IPS-20b (cell line): ENCODE results near the gene PEPD.

Source experiments
- H3K27ac ChIP-seq: one replicate; pipeline ENCODE4 v1.5.1; 2013; ENCODE audit warnings: low read length
- H3K27me3 ChIP-seq: 2 replicates; pipeline ENCODE4 v1.6.1; 2013; ENCODE audit warnings: mild to moderate bottlenecking, low read length, inconsistent platforms; ENCODE audit not compliant: insufficient read depth
- H3K36me3 ChIP-seq: 2 replicates; pipeline ENCODE4 v1.6.1; 2013; ENCODE audit warnings: low read depth, mild to moderate bottlenecking, inconsistent platforms, low read length, moderate library complexity; ENCODE audit not compliant: insufficient read depth
- H3K4me1 ChIP-seq: 2 replicates; pipeline ENCODE4 v1.6.1; 2013; ENCODE audit warnings: mild to moderate bottlenecking, control low read depth, inconsistent platforms, low read length, moderate library complexity; ENCODE audit not compliant: insufficient read depth
- H3K4me3 ChIP-seq: 2 replicates; pipeline ENCODE4 v1.5.1; 2013; ENCODE audit warnings: mild to moderate bottlenecking, low read length, inconsistent platforms
- H3K9ac ChIP-seq: 2 replicates; pipeline ENCODE4 v1.6.1; 2013; ENCODE audit warnings: low read depth, mild to moderate bottlenecking, inconsistent platforms, low read length, moderate library complexity
- H3K9me3 ChIP-seq: 2 replicates; pipeline ENCODE4 v1.6.1; 2013; ENCODE audit warnings: mild to moderate bottlenecking, low read depth, low read length, inconsistent platforms; ENCODE audit not compliant: insufficient read depth

Gene PEPD

GRCh38 chr19:33503030-33503429, 18.6 kb downstream of the PEPD start:
- Histone ChIP-seq H3K4me3 (no peak overlapping the region), H3K27me3 (no peaks in the 10 kb centered on the region), H3K4me1 (no peaks in the 10 kb centered on the region), H3K9me3 (no peaks in the 10 kb centered on the region), H3K27ac (no peak overlapping the region), H3K36me3 (peaks cover 21% of the 10 kb centered on the region; the same call in 1 of the 2 replicates), H3K9ac (no peak overlapping the region)

- Histone ChIP-seq H3K9ac (no peak overlapping the region), H3K27ac (no peak overlapping the region), H3K4me1 (no peaks in the 10 kb centered on the region), H3K36me3 (peaks cover 21% of the 10 kb centered on the region; the same call in 1 of the 2 replicates), H3K9me3 (no peaks in the 10 kb centered on the region), H3K27me3 (no peaks in the 10 kb centered on the region), H3K4me3 (no peak overlapping the region)
Measured at GRCh38 chr19:33502521-33502920, 19.1 kb downstream of the PEPD start.

DNA sequence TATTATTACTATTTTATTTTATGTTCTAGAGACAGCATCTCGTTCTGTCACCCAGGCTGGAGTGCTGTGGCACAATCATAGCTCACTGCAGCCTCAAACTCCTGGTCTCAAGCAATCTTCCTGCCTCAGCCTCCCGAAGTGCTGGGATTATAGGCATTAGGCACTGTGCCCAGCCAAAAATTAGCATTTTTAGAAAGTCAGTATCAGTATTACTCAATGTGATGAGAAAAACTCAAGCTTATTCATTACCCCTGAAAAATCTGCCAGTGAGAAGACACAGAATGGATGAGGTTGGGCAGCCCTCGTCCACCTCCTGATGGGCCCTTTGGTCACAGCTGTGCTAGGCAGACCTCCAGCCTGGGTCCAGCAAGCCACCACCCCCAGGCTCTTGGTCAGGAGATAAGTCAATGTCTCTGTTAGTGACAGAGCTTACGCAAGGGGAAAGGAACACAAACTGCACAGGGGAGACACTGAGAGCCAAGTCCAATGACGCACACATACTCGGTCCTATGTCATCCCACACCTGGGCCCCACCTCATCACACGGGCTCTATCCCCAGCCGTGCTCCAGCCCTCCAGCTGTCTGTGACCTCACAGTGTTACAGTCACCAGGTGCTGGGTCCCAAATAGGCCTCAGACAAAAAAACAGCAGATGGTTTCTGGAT, 19.8 kb downstream of the PEPD start:
- Histone ChIP-seq H3K27me3 (no peaks in the 10 kb centered on the region), H3K36me3 (peaks cover 21% of the 10 kb centered on the region; the same call in 1 of the 2 replicates)

GRCh38 chr19:33500991-33501390, 20.6 kb downstream of the PEPD start:
- H3K9ac ChIP-seq: no peak overlapping the region
- H3K4me3 ChIP-seq: no peak overlapping the region
- no peak overlapping the region for H3K27ac ChIP-seq
- H3K9me3 ChIP-seq: no peaks in the 10 kb centered on the region
- peaks cover 21% of the 10 kb centered on the region; the same call in 1 of the 2 replicates for H3K36me3 ChIP-seq
- H3K27me3 ChIP-seq: no peaks in the 10 kb centered on the region
- no peaks in the 10 kb centered on the region for H3K4me1 ChIP-seq

More for the DNA sequence above, 19.8 kb downstream of the PEPD start:
- no peaks in the 10 kb centered on the region for H3K4me1 ChIP-seq
- H3K4me3 ChIP-seq: no peak overlapping the region
- H3K9ac ChIP-seq: no peak overlapping the region
- no peaks in the 10 kb centered on the region for H3K9me3 ChIP-seq
- no peak overlapping the region for H3K27ac ChIP-seq

DNA sequence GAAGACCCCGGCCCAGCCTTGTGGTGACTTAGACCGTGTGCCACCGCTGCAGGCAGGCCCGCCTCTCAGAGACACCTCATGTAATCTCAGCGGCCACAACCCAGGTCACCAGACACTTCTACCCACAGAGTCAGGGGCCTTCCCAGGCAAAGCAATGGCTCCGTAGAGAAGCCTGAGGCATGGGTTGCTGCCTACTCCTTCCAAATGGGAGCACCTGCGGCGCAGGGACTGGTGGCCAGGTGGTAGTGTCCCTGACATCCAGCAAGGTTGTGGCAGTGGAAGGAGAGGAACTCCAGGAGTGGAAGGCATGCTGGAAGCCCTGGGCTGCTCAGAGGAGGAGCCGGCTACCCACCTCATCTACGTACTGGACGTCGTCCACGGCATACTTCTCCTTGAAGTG, 21.0 kb downstream of the PEPD start:
- Histone ChIP-seq H3K27me3 (no peaks in the 10 kb centered on the region), H3K4me1 (no peaks in the 10 kb centered on the region), H3K27ac (no peak overlapping the region), H3K9me3 (no peaks in the 10 kb centered on the region), H3K9ac (no peak overlapping the region), H3K36me3 (peaks cover 21% of the 10 kb centered on the region; the same call in 1 of the 2 replicates), H3K4me3 (no peak overlapping the region)

GRCh38 chr19:33499671-33500506, 21.7 kb downstream of the PEPD start:
- H3K27ac ChIP-seq: no peak overlapping the region
- no peak overlapping the region for H3K9ac ChIP-seq
- no peaks in the 10 kb centered on the region for H3K9me3 ChIP-seq
- no peaks in the 10 kb centered on the region for H3K4me1 ChIP-seq
- H3K27me3 ChIP-seq: no peaks in the 10 kb centered on the region
- H3K36me3 ChIP-seq: peaks cover 21% of the 10 kb centered on the region; the same call in 1 of the 2 replicates
- H3K4me3 ChIP-seq: no peak overlapping the region

DNA sequence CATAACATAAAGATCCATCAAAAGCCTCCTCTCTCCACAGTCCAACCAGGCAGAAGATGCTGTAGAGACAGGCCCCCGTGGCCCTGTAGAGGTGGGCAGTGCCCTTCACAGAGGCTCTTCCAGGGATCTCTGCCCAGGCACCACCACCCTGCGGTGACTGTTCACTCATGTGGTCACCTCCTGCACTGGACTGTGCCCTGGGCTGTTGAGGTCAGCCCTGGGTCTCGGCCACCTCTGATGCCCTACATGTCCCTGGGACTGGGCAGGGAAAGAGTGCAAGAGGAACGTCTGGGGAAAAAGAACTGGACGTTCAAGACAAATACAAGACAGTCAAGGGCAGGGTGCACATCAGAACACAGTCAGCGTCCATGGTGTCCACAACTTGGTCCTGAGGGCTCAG, 22.3 kb downstream of the PEPD start:
- Histone ChIP-seq H3K4me3 (no peak overlapping the region), H3K36me3 (peaks cover 21% of the 10 kb centered on the region; the same call in 1 of the 2 replicates), H3K9me3 (no peaks in the 10 kb centered on the region), H3K4me1 (no peaks in the 10 kb centered on the region), H3K27me3 (no peaks in the 10 kb centered on the region), H3K9ac (no peak overlapping the region), H3K27ac (no peak overlapping the region)

GRCh38 chr19:33498391-33499000, 23.1 kb downstream of the PEPD start:
- Histone ChIP-seq H3K27ac (no peak overlapping the region), H3K9ac (no peak overlapping the region), H3K27me3 (no peaks in the 10 kb centered on the region), H3K36me3 (peaks cover 21% of the 10 kb centered on the region; the same call in 1 of the 2 replicates), H3K4me1 (no peaks in the 10 kb centered on the region), H3K9me3 (no peaks in the 10 kb centered on the region), H3K4me3 (no peak overlapping the region)

DNA sequence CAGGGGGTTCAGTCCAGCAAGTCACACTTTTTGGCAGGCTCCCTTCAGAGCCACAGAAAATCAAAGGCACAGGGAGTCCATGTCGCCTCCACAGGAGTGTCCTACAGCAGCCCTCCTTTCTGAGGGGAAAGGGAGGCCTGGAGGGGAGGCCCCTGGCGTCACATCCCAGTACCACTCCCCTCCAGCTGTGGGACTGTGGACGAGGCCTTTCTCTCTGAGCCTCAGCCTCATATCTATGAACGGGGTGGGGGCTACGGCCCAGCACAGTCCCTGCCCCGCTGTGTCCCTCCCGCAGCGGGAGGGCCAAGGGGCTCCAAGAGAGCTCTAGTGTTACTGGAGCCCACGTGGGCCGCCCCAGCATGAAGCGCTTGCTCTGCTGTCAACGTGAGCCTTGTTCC, 23.8 kb downstream of the PEPD start:
- Histone ChIP-seq H3K4me3 (no peak overlapping the region), H3K4me1 (no peaks in the 10 kb centered on the region), H3K27me3 (no peaks in the 10 kb centered on the region), H3K9me3 (no peaks in the 10 kb centered on the region), H3K27ac (no peak overlapping the region), H3K36me3 (peaks cover 21% of the 10 kb centered on the region; the same call in 1 of the 2 replicates), H3K9ac (no peak overlapping the region)

- Histone ChIP-seq H3K27ac (no peak overlapping the region), H3K4me3 (no peak overlapping the region), H3K9ac (no peak overlapping the region; the same call in 1 of the 2 replicates), H3K9me3 (no peaks in the 10 kb centered on the region), H3K4me1 (no peaks in the 10 kb centered on the region), H3K36me3 (peaks cover 21% of the 10 kb centered on the region; the same call in 1 of the 2 replicates), H3K27me3 (no peaks in the 10 kb centered on the region)
Measured at GRCh38 chr19:33497131-33497777, 24.3 kb downstream of the PEPD start.
